GM12878 (cell line): ENCODE results near the gene ZDHHC11B. TPM values are rescaled to one million over a fixed set of nuclear protein-coding genes. Genes with fewer than 3 reads are reported as not detected.
"Not testable (repeated sequence)": the region's sequence is repeated elsewhere in the genome, so short reads cannot be mapped to it uniquely, and the experiment has no call there.

Experiments
- ATAC-seq: fragments of 200-7000 bp; cut with Tn5 transposase; 3 replicates; pipeline ENCODE4 v1.9.1; 2020; ENCODE audit warnings: mild to moderate bottlenecking, moderate library complexity
- BruUV-seq: library from RNA; stranded (reverse); fragments of 400-500 nt; replicated peaks from 2 replicates; lab custom pipeline; 2021; lab: Mats Ljungman, UMichigan
- CTCF ChIA-PET: fragments of 300-600 bp; sonication (Branson Sonifier 250); formaldehyde crosslinking; extraction: SDS; loops from one replicate; lab custom pipeline; 2021; ENCODE audit warnings: inconsistent platforms; lab: Yijun Ruan, JAX
- POLR2A ChIA-PET: fragments of 350-600 bp; formaldehyde crosslinking; extraction: SDS; loops from one replicate; lab custom pipeline; 2021; ENCODE audit warnings: inconsistent platforms; lab: Charles Lee
- RAD21 ChIA-PET: fragments of 300-600 bp; sonication (Branson Sonifier 250); formaldehyde crosslinking; loops from one replicate; lab custom pipeline; 2023; ENCODE audit warnings: antibody characterized with exemption; ENCODE audit not compliant: unreplicated experiment; lab: Charles Lee
- SMC1A ChIA-PET: fragments of 300-600 bp; sonication (Branson Sonifier 250); formaldehyde crosslinking; loops from one replicate; lab custom pipeline; 2023; ENCODE audit not compliant: unreplicated experiment, uncharacterized antibody; lab: Charles Lee
- DNase-seq: peaks from one replicate; pipeline ENCODE4 v3.0.0-alpha.2; 2011; ENCODE audit warnings: low read depth, low spot score
- FAIRE-seq: peaks from 3 replicates; lab custom pipeline; 2011; peaks lifted over from hg19 to GRCh38; lab: Jason Lieb, UNC
- H2AFZ ChIP-seq: 2 replicates; pipeline ENCODE4 v1.6.0; 2011; ENCODE audit warnings: low read depth, low read length, control low read depth; ENCODE audit not compliant: control insufficient read depth
- H3K27ac ChIP-seq: 2 replicates; pipeline ENCODE4 v1.5.1; 2011; ENCODE audit warnings: control low read depth; ENCODE audit not compliant: control insufficient read depth, insufficient read depth
- H3K27me3 ChIP-seq, 2 experiments: replicated peaks in 1 of 2; 2 replicates each; pipeline versions ENCODE4 v1.6.0 to v1.6.1; 2011; ENCODE audit warnings: low read length in 1 of 2; ENCODE audit not compliant: control insufficient read depth in 2 of 2, insufficient read depth in 2 of 2
- H3K36me3 ChIP-seq, 2 experiments: 2 replicates each; pipeline ENCODE4 v1.5.1; 2011; ENCODE audit warnings: low read length in 1 of 2; ENCODE audit not compliant: control insufficient read depth in 2 of 2, insufficient read depth in 2 of 2
- H3K4me1 ChIP-seq: 2 replicates; pipeline ENCODE4 v1.6.1; 2011; ENCODE audit warnings: mild to moderate bottlenecking, low read length, moderate library complexity, mixed read lengths; ENCODE audit not compliant: control insufficient read depth, insufficient read depth
- H3K4me2 ChIP-seq: 2 replicates; pipeline ENCODE4 v1.6.0; 2011; ENCODE audit warnings: control low read depth; ENCODE audit not compliant: control insufficient read depth, insufficient read depth
- H3K4me3 ChIP-seq: fragments of 200-600 bp; sonication (generic); 2 replicates; pipeline ENCODE4 v1.5.1; 2016
- H3K79me2 ChIP-seq: 2 replicates; pipeline ENCODE4 v1.6.0; 2011; ENCODE audit warnings: low read length; ENCODE audit not compliant: control insufficient read depth, insufficient read depth
- H3K9ac ChIP-seq: 2 replicates; pipeline ENCODE4 v1.8.0; 2011; ENCODE audit warnings: low read length, control low read depth, mixed read lengths; ENCODE audit not compliant: control insufficient read depth, insufficient read depth
- H3K9me3 ChIP-seq: replicated peaks from 3 replicates; pipeline ENCODE4 v1.5.1; 2011; ENCODE audit warnings: mild to moderate bottlenecking, low read length; ENCODE audit not compliant: control insufficient read depth, insufficient read depth
- H4K20me1 ChIP-seq: 2 replicates; pipeline ENCODE4 v1.6.0; 2011; ENCODE audit not compliant: control insufficient read depth, insufficient read depth
- BCL11A ChIP-seq: IDR thresholded peaks from 2 replicates; pipeline ENCODE4 v1.6.1; 2011; ENCODE audit warnings: low read depth, low read length
- BHLHE40 ChIP-seq, 2 experiments: fragments of 450-650 bp in 1 of 2; IDR thresholded peaks; 2 replicates each; pipeline ENCODE4 v1.6.1; 2011 to 2017; ENCODE audit warnings: low read depth in 2 of 2, borderline replicate concordance in 1 of 2, improper control_type of control experiment in 1 of 2, low read length in 1 of 2, mild to moderate bottlenecking in 1 of 2
- CREM ChIP-seq: IDR thresholded peaks from 2 replicates; pipeline ENCODE4 v1.6.1; 2014; ENCODE audit warnings: antibody characterized with exemption, low read depth
- EZH2 ChIP-seq: IDR thresholded peaks from 2 replicates; pipeline ENCODE4 v1.6.1; 2012; ENCODE audit warnings: low read depth, mild to moderate bottlenecking, control low read depth, inconsistent platforms, low read length, borderline replicate concordance; ENCODE audit not compliant: control insufficient read depth
- HDAC2 ChIP-seq: fragments of 200-600 bp; sonication (generic); IDR thresholded peaks from 2 replicates; pipeline ENCODE4 v1.6.1; 2017
- NFXL1 ChIP-seq: fragments of 450-650 bp; IDR thresholded peaks from 2 replicates; pipeline ENCODE4 v1.6.1; 2017; ENCODE audit warnings: antibody characterized with exemption, mild to moderate bottlenecking, borderline replicate concordance
- PAX5 ChIP-seq: IDR thresholded peaks from 2 replicates; pipeline ENCODE4 v1.6.1; 2011; ENCODE audit warnings: low read depth, low read length, borderline replicate concordance
- RCOR1 ChIP-seq: conservative IDR thresholded peaks from 2 replicates; pipeline ENCODE4 v1.6.1; 2012; ENCODE audit warnings: low read depth, low read length, improper control_type of control experiment
- TARDBP ChIP-seq: IDR thresholded peaks from 2 replicates; pipeline ENCODE4 v1.6.1; 2016; ENCODE audit warnings: borderline replicate concordance
- TBL1XR1 ChIP-seq: IDR thresholded peaks from 2 replicates; pipeline ENCODE4 v1.6.1; 2012; ENCODE audit warnings: low read depth, low read length, improper control_type of control experiment
- ZNF384 ChIP-seq: IDR thresholded peaks from 2 replicates; pipeline ENCODE4 v1.6.1; 2012; ENCODE audit warnings: low read depth, mild to moderate bottlenecking, low read length, improper control_type of control experiment, borderline replicate concordance
- WGBS: methylation state at CpG from one replicate; pipeline ENCODE4 v1.1.6; 2016; ENCODE audit warnings: low lambda C conversion rate; ENCODE audit not compliant: insufficient replicate concordance, insufficient coverage; ENCODE audit errors: missing lambda C conversion rate; 5-methylcytosine and 5-hydroxymethylcytosine counted together
- in situ Hi-C: fragments of 300-500 bp; cut with MboI; formaldehyde crosslinking; loops from 9 replicates; pipeline ENCODE4 v1.14.3; 2018; ENCODE audit warnings: mixed read lengths
- intact Hi-C: fragments of 100-400 bp; cut with micrococcal nuclease; formaldehyde crosslinking; loops from one replicate; pipeline ENCODE4 v1.14.2; 2022; ENCODE audit not compliant: unreplicated experiment
- polyA plus RNA-seq, 11 experiments: library from polyadenylated mRNA; depleted of rRNA in 4 of 11; unstranded in 6 of 11; stranded (reverse) in 5 of 11; fragments of >200 nt; fragmentation: Nextera tagmentation in 4 of 11; fragmentation: Illumina TruSeq in 1 of 11; extraction: Ambion mirVana in 4 of 11; extraction: Trizol in 1 of 11; gene quantifications; 1 replicate in 1 of 11; 2 replicates in 10 of 11; pipeline versions ENCODE4 v1.2.1 to v1.2.3, GENCODE V29; 2011 to 2016; ENCODE audit warnings: inconsistent platforms in 2 of 11, missing spikeins in 2 of 11, low read depth in 1 of 11
- total RNA-seq, 4 experiments: library from RNA; depleted of rRNA in 3 of 4; stranded (reverse); fragments of >200 nt in 3 of 4; fragmentation: Illumina TruSeq in 1 of 4; extraction: Trizol in 1 of 4; gene quantifications; 2 replicates each; pipeline versions ENCODE4 v1.2.1 to v1.2.3, GENCODE V29; 2013 to 2021
- TF ChIP-seq, protein P1 (sequence below), 3 experiments: IDR thresholded peaks in 2 of 3; conservative IDR thresholded peaks in 1 of 3; 2 replicates each; pipeline ENCODE4 v1.5.1; 2011; ENCODE audit warnings: low read depth in 3 of 3, low read length in 3 of 3, mild to moderate bottlenecking in 3 of 3, control low read depth in 2 of 3, moderate library complexity in 2 of 3, inconsistent platforms in 1 of 3, mixed read lengths in 1 of 3; ENCODE audit not compliant: control insufficient read depth in 2 of 3, insufficient read depth in 1 of 3; ENCODE audit errors: extremely low read depth in 1 of 3

The ZDHHC11B gene
- total and polyA plus RNA-seq, 10 of the 15 experiments (the other 5 are each of a cell fraction or from before 2014, with no cell fraction given) = 0.01 to 0.10 (median 0.09) TPM; not detected in 7

DNA sequence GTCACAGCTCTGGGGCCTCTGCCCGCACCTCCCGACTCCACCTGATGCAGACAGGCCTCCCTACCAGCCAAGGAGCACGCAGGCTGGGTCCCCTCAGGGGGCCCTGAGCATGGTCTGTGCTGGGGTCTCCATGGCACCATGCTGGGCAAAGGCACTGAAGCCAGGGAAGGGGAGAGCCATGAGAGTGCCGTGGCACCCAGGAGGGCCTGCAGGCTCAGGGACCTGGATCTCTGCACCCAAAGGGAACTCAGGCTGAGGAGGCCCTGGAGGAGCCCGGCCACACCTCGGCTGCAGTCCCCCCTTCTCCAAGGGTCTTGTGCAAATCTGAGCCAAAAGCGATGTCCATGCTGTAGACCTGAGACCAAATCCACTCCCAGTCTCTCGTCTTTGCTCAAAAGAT, 32.5 kb downstream of the ZDHHC11B start:
- H4K20me1 ChIP-seq, POLR2A ChIA-PET, H3K4me3 ChIP-seq, H3K27me3 ChIP-seq, BruUV-seq, FAIRE-seq, H3K4me1 ChIP-seq, H3K4me2 ChIP-seq, SMC1A ChIA-PET, H3K9me3 ChIP-seq, RAD21 ChIA-PET, H3K9ac ChIP-seq, intact Hi-C loops, H3K27ac ChIP-seq, ATAC-seq, H2AFZ ChIP-seq, DNase-seq, H3K36me3 ChIP-seq, CTCF ChIA-PET, H3K79me2 ChIP-seq: not testable (repeated sequence)
- 40% methylated on average over 8 of the region's 8 CpGs for whole genome bisulfite sequencing
- in situ Hi-C loops = loop anchor here (5.0 kb wide), 1 partner anchor 100 kb away; the partner anchor contains the start of gene ZDHHC11

DNA sequence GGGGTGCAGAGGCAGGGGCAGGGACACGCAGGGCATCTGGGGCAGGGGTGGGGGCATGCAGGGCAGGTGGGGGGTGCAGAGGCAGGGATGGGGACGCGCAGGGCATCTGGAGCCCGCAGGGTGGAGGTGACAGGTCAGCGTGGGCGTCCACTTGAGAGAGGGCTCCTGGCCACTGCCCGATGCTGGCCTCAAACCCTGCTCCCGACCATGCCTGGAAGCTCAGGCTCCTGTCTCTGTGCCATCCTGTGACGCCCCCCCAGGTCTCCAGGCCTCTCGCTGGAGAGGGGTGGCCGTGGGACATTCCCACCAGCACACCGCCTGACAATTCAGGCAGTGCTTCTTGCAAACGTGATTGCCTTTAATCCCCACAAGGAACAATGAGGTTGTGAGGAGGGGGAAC, 33.0 kb downstream of the ZDHHC11B start:
- SMC1A ChIA-PET = no interaction called here
- Histone ChIP-seq H3K4me3 (no peak overlapping the region), H3K4me2 (no peak overlapping the region), H3K9me3 (no peaks in the 10 kb centered on the region), H3K79me2 (no peaks in the 10 kb centered on the region), H4K20me1 (no peaks in the 10 kb centered on the region), H3K36me3 (no peaks in the 10 kb centered on the region), H3K9ac (no peak overlapping the region), H2AFZ (no peak overlapping the region), H3K27ac (no peak overlapping the region), H3K4me1 (no peaks in the 10 kb centered on the region), H3K27me3 (no peaks in the 10 kb centered on the region)
- in situ Hi-C loops = loop anchor here (5.0 kb wide), 1 partner anchor 101 kb away; the partner anchor contains the start of gene ZDHHC11
- DNase-seq (no peak), FAIRE-seq (no peak), ATAC-seq (no peak)
- intact Hi-C loops = no loop called here
- RAD21 ChIA-PET = no interaction called here
- CTCF ChIA-PET = no interaction called here
- 54% methylated on average over 11 of the region's 13 CpGs for WGBS
- TF ChIP-seq ZNF384 (no peak), EZH2 (no peak), HDAC2 (no peak), TBL1XR1 (no peak), PAX5 (no peak), CREM (no peak), BHLHE40 (IDR thresholded peaks at IDR 0.05; ENCODE audit: borderline replicate concordance in 1 of 2, low read depth in 2 of 2, low read length in 1 of 2) (no peak), BCL11A (no peak), NFXL1 (no peak), TARDBP (no peak), RCOR1 (no peak)
- TF ChIP-seq, protein P1, sequence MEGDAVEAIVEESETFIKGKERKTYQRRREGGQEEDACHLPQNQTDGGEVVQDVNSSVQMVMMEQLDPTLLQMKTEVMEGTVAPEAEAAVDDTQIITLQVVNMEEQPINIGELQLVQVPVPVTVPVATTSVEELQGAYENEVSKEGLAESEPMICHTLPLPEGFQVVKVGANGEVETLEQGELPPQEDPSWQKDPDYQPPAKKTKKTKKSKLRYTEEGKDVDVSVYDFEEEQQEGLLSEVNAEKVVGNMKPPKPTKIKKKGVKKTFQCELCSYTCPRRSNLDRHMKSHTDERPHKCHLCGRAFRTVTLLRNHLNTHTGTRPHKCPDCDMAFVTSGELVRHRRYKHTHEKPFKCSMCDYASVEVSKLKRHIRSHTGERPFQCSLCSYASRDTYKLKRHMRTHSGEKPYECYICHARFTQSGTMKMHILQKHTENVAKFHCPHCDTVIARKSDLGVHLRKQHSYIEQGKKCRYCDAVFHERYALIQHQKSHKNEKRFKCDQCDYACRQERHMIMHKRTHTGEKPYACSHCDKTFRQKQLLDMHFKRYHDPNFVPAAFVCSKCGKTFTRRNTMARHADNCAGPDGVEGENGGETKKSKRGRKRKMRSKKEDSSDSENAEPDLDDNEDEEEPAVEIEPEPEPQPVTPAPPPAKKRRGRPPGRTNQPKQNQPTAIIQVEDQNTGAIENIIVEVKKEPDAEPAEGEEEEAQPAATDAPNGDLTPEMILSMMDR (IDR thresholded peaks at IDR 0.05 in 2 of 3, conservative IDR thresholded peaks at IDR 0.05 in 1 of 3; ENCODE audit: control insufficient read depth in 2 of 3, extremely low read depth in 1 of 3, insufficient read depth in 1 of 3, low read depth in 3 of 3, low read length in 3 of 3) = no peak
- no TSS peak for BruUV-seq
- POLR2A ChIA-PET = no interaction called here
